Amniotic epithelial cell (primary cell): ENCODE measurements around the gene FAM3A.
A peak's percentile ranks its signal among the peaks of the same experiment; 100 is the strongest.

Source experiments
- DNase-seq: peaks from one replicate; pipeline ENCODE4 v3.0.0-alpha.2; 2010; ENCODE audit warnings: low read depth

The FAM3A gene

GRCh38 chrX:154534526-154535322 lies 18.7 kb upstream of the FAM3A start:
- peak; percentile 71 for DNase-seq

GRCh38 chrX:154532690-154533089 lies 16.7 kb upstream of the FAM3A start:
- DNase-seq, result no peak

- peak; percentile 80 for DNase-seq
These were observed 15.6 kb upstream of the FAM3A start for GRCh38 chrX:154531626-154532025.

- DNase-seq, result no peak
These were observed 14.3 kb upstream of the FAM3A start for GRCh38 chrX:154530286-154530685.

DNA sequence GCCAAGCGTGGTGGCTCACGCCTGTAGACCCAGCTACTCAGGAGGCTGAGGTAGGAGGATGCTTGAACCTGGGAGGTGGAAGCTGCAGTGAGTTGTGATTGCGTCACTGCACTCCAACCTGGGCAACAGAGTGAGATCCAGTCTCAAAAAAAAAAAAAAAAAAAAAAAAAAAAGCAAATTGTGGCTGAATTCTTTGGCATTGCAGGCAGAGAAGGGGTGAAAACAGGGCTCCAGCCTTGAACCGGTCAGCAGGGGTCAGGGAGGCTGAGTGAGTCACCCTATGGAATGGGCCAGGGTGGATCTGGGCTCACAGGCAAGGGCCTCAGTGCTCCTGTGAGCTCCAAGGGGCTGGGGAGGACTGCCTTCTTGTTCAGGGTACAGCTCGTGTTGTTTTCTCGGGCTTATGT lies 13.2 kb upstream of the FAM3A start:
- peak; percentile 54 for DNase-seq

DNA sequence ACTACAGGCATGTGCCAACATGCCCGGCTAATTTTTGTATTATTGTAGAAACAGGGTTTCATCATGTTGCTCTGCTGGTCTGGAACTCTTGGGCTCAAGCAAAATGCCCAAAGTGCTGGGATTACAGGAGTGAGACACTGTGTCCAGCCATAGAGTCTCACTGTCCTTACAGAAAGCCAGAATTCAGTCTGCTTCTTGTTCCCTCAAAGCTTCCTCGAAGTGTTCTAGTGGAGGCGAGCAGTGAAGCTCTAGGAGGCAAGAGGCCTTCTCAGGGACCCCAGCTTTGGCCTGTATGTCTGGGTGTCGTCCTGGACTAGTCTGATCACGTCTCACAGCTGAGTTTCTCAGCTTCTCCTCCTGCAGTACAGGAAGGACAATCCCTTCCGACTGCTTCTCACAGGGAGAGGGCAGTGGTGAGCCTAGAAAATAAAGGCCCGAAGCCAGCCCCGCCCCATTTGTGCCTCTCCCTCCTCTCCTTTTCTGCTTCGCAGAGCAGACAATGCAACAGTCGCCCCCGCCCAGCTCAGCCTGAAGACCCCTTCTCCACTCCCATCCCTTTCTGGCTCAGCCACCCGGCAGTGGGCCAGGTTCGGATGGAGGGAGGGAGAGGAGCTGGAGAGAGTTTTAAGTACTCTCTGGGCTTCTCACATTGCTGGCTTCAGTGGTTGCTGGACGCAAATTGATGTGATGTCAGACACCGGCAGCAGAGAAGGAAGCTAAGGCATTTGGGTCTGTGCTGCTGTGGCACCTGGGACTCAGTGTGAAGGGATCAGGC lies 11.1 kb upstream of the FAM3A start:
- peak; percentile 72 for DNase-seq

- DNase-seq, result no peak
These were observed 9.8 kb upstream of the FAM3A start for GRCh38 chrX:154525606-154526490.

GRCh38 chrX:154519389-154519788 lies 3.4 kb upstream of the FAM3A start:
- no peak for DNase-seq

DNA sequence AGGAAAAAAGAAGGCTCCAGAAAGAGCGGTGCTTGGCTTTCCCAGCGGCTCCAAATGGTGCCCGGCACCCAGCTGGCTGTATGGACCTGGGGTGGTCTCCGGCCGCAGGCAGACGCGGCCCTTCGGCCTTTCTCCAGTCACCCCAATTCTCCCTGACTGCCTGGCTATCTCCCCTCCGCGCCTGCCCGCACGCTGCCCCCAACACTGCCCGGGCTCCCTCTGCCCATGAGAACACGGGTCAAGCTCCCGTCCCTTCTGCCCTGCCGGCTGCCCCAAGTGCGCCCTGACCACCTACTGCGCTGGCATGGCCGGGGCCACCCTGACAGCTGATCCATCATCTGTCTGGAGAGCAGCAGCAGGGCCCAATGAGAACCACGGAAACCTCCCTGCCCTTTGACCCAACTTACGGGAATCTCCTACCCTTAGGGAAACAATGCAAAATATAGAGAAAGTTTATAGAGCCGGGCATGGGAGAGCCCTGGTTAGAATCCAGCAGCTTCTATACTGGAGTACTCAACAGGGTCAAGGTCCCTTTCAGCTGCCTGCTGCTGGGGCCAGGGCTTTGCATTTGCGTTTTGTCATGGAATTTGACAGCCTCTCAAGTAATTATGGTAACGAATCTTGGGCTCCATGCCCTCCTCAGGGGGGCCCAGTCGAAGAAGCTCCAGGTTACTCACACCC lies 1.2 kb upstream of the FAM3A start:
- DNase-seq, result peak; percentile 61

- DNase-seq, result peak; percentile 95
These were observed 646 bp upstream of the FAM3A start for GRCh38 chrX:154516656-154517100.

DNA sequence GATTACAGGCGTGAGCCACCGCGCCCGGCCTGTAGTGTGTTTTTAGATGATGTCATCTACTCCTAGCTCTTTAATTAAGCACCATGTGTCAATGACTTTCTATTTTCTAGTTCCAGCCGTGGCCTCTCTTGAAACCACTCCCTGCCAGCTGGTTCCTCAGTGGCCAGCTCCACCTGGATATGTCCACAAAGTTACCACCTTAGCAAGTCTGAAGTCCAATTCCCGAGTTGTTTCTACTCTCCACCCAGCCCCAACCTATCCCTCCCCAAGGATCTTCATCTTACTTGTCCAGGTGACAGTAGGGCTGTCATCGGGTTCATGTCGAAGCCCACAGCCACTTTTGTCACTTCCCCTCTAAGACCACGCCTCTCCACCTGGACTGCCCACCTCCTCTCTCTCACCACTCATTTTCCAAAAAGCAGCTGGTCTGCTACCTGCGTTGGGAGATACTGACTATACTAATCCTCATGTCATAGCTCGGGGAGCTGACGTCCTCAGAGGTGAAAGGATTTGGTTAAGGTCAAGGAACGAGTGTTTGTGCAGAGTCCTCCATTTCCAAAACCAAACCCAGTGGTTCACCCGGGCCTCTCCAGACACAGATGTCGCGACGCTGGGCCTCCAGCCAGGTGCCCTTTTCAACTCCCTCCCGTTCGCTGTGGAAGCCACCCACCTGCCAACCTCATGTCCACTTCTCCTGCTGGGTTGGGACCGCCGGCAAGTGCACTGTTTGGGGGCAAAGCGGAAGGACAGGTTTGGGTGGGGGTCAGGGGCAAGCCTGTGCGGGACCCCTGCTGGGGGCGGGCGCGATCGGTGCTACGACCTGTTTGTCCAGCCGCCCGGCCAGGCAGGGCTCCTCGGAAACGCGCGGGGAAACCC lies 704 bp downstream of the FAM3A start:
- DNase-seq, result no peak

- no peak for DNase-seq
These were observed 2.3 kb downstream of the FAM3A start for GRCh38 chrX:154513716-154514115.

- no peak for DNase-seq
These were observed 3.0 kb downstream of the FAM3A start for GRCh38 chrX:154512879-154513553.

DNA sequence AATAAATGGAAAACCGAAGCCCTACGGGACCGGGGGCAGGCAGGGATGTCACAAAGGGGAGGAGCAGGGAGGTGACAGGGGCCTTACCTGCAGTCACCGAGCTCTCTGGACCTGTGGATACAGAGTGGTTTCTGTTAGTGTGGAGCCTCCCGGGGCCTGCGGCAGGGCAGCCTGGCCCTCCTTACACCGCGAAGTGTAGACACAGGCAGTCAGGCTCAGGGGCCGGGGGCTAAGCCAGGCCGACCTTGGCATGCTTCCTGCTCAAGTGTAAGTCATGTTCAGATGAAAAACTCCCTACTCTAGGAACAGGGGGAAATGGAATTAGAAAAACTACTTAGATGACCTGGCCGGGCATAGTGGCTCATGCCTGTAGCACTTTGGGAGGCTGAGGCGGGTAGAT lies 4.3 kb downstream of the FAM3A start:
- no peak for DNase-seq

DNA sequence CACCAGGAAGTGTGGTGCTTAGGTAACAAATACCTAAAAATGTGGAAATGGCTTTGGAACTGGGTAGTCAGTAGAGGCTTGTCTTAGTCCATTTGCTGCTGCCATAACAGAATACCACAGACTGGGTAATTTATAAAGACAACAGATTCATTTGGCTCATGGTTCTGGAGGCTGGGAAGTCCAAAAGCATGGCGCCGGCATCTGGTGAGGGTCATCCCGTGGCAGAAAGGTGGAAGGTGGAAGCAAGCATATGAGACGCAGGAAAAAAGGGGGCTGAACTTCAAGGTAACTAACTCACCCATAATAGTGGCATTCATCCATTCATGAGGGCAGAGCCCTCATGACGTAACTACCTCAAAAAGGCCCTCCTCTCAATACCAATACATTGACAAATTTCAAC lies 6.6 kb downstream of the FAM3A start:
- DNase-seq, result no peak

- no peak for DNase-seq
These were observed 7.7 kb downstream of the FAM3A start for GRCh38 chrX:154508384-154508745.

DNA sequence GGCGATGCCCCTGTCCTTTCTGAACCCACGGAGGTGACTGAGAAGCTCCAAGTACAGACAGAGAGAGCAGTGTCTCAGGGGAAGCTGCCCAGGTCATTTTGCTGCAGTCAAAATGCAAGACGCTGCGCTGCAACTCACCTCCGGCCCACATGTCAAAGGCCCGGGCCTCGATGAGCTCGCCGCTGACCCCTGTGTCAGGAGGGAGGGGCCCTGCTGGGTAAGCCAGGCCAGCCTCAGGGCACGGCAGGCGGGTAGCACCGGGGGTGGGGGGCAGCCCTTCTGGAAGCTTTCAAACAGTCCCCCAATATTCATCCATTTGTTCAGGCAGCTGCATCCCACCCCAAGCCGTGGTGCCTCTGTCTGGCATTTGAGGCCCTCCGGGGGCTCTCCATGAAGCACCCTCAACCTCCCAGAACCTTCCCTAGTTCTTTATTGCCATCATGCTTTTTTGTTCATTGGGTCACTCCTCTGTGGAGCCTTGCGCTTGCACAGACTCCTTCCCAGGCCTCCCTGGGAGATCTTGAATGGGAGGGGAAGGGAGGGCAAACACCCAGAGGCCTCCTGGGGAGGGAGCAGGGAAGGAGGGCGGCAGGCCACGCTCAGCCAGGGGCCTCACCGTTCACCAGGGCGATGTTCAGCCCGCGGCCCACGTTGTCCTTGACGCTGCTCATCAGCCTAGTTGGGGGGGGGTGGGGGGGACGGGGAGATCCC lies 8.2 kb downstream of the FAM3A start:
- DNase-seq, result no peak

GRCh38 chrX:154506483-154507332 lies 9.3 kb downstream of the FAM3A start:
- no peak for DNase-seq

- peak; percentile 42 for DNase-seq
These were observed 10.3 kb downstream of the FAM3A start for GRCh38 chrX:154505734-154506133.
